ENCODE data around the gene LMAN1L. TPM values are rescaled to one million over a fixed set of nuclear protein-coding genes. Genes with fewer than 3 reads are reported as not detected.

LMAN1L gene
- total RNA-seq, 4 donors from 2014 or later: not detected

DNA sequence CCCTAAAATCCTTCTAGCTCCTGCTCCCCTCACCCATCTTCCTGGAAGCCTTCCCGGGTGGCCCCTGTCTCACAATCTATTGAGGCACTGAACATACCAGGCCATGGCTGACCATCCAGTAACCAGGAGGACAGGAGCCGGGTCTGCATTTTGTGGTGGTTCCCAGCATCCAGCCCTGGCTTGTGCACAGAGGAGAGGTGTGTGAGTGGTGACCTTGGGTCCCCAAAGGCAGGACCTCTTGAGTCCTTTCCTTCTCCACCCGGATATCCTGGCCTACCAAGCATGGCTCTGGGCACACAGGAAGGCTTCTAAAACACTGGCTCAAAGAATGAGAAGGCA lies 22.9 kb upstream of the LMAN1L start:
- DNase-seq (no peak), ATAC-seq (no peak)
- intact Hi-C loops (cut with DNase I; ENCODE audit: low total_unique reads): loop anchor here (10.0 kb wide), 1 partner anchor 245 kb away; the partner anchor contains the start of gene ARID3B
- Histone ChIP-seq H3K9me3 (no peaks in the 10 kb centered on the region), H3K4me3 (no peak overlapping the region), H3K27me3 (no peaks in the 10 kb centered on the region), H3K27ac (peak overlapping the region; percentile 56 to 81 (median 57)), H3K4me1 (peaks cover 58 to 69% of the 10 kb centered on the region in 2 donors), H3K36me3 (no peaks in the 10 kb centered on the region)
- TF ChIP-seq, protein P1, sequence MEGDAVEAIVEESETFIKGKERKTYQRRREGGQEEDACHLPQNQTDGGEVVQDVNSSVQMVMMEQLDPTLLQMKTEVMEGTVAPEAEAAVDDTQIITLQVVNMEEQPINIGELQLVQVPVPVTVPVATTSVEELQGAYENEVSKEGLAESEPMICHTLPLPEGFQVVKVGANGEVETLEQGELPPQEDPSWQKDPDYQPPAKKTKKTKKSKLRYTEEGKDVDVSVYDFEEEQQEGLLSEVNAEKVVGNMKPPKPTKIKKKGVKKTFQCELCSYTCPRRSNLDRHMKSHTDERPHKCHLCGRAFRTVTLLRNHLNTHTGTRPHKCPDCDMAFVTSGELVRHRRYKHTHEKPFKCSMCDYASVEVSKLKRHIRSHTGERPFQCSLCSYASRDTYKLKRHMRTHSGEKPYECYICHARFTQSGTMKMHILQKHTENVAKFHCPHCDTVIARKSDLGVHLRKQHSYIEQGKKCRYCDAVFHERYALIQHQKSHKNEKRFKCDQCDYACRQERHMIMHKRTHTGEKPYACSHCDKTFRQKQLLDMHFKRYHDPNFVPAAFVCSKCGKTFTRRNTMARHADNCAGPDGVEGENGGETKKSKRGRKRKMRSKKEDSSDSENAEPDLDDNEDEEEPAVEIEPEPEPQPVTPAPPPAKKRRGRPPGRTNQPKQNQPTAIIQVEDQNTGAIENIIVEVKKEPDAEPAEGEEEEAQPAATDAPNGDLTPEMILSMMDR (IDR thresholded peaks at IDR 0.05 in 4 of 5, conservative IDR thresholded peaks at IDR 0.05 in 1 of 5): no peak
- no peak for TF ChIP-seq POLR2A (IDR thresholded peaks at IDR 0.05)
- in situ Hi-C loops (cut with MboI; ENCODE audit: low sequenced_read_pairs in 4 of 4): no loop called here

DNA sequence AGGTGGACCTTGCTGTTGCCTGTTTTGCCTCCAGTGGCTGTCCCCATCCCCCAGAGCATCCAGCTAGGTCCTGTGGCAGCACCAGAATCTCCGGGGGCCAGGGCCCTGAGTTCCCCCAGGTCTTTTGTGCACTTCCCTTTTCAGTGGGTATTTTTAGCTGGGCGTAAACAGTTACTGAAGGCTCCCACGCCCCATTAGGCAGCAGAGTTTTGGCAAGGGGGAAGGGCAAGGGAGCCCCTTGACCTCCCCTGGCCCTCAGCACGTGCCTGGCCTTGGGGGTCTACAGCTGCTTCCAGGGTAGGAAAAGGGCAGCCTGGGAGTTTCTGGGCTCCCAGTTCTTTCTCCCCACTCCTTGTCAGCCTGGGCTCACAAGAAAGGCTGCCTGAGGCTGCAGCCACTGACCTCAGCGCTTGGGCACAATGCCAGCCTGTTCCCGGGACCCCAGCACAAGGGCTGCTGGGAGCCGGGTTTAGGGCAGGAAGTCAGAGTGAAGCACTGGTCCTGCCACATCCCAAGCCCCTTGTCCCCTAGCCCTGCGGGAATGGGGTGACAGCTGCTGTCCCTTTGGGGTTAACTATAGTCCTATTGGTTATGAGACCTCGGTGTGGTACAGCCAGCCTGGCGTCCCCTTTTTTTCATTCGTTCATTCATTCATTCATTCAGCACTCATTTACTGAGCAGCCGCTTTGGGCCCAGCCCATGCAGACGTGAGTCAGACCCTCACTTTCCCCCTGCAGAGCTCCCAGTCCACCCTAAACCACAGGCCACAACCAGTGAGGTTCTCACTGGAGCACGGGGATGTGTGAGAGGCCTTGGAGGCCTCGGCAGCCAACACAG lies 22.3 kb upstream of the LMAN1L start:
- Histone ChIP-seq H3K4me3 (no peak overlapping the region), H3K4me1 (peaks cover 54 to 64% of the 10 kb centered on the region in 2 donors), H3K9me3 (no peaks in the 10 kb centered on the region), H3K27me3 (no peaks in the 10 kb centered on the region), H3K36me3 (no peaks in the 10 kb centered on the region), H3K27ac (peak overlapping the region; percentile 56 to 81 (median 57))
- TF ChIP-seq POLR2A (IDR thresholded peaks at IDR 0.05): no peak
- TF ChIP-seq, protein P1 (IDR thresholded peaks at IDR 0.05 in 4 of 5, conservative IDR thresholded peaks at IDR 0.05 in 1 of 5): no peak
- intact Hi-C loops (cut with DNase I; ENCODE audit: low total_unique reads): no loop called here
- in situ Hi-C loops (cut with MboI; ENCODE audit: low sequenced_read_pairs in 4 of 4): no loop called here
- ATAC-seq (no peak), DNase-seq (no peak)

DNA sequence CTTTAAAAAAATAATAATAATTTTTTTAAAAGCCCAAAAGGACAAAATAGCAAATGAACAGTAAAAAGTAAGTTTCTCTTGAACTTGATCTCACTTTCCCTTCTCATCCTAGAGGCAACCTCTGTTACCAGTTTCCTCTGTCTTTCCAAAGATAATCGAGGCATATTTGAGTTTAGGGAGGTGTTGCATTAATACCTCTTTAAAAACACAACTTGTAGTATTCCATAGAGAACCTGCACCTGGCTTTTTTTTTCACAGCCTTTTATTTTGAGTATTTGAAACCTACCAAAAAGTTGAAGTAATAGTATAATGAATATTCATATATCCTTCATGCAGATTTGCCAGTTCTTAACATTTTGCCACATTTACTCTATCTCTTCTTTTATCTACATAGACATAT lies 21.6 kb upstream of the LMAN1L start:
- TF ChIP-seq POLR2A (IDR thresholded peaks at IDR 0.05): no peak
- TF ChIP-seq, protein P1 (IDR thresholded peaks at IDR 0.05 in 4 of 5, conservative IDR thresholded peaks at IDR 0.05 in 1 of 5): no peak
- ATAC-seq (no peak), DNase-seq (no peak)
- Histone ChIP-seq H3K4me3 (no peak overlapping the region), H3K27ac (peak overlapping the region in 2 of 4 donors; percentile 57), H3K4me1 (peaks cover 47 to 56% of the 10 kb centered on the region in 2 donors), H3K9me3 (no peaks in the 10 kb centered on the region), H3K36me3 (no peaks in the 10 kb centered on the region), H3K27me3 (no peaks in the 10 kb centered on the region)
- in situ Hi-C loops (cut with MboI; ENCODE audit: low sequenced_read_pairs in 4 of 4) (no loop called here), intact Hi-C loops (cut with DNase I; ENCODE audit: low total_unique reads) (no loop called here)

DNA sequence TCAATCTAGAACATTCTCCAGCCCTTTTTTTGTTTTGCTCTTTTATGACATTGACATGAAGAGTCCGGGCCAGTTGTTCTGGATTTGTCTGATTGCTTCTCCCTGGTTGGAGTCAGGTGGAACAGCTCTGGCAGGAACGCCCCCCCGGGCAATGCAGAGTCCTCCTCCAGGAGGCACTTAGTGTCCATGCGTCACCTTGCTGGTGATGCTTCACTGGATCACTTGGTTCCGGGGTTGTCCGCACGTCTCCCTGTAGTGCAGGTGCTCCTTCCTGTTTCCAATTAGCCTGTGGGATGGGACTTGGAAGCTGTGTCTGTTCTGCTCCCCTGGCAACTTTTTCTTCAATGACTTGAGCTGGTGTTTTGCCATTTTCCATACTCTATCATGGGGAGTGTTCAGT lies 21.0 kb upstream of the LMAN1L start:
- peaks cover 40 to 50% of the 10 kb centered on the region in 2 donors for H3K4me1 ChIP-seq
- H3K9me3 ChIP-seq: no peaks in the 10 kb centered on the region
- DNase-seq (no peak), ATAC-seq (no peak)
- no peak overlapping the region for H3K4me3 ChIP-seq
- H3K27me3 ChIP-seq: no peaks in the 10 kb centered on the region
- intact Hi-C loops (cut with DNase I; ENCODE audit: low total_unique reads): no loop called here
- in situ Hi-C loops (cut with MboI; ENCODE audit: low sequenced_read_pairs in 4 of 4): no loop called here
- TF ChIP-seq, protein P1 (IDR thresholded peaks at IDR 0.05 in 4 of 5, conservative IDR thresholded peaks at IDR 0.05 in 1 of 5): no peak
- no peak for TF ChIP-seq POLR2A (IDR thresholded peaks at IDR 0.05)
- H3K27ac ChIP-seq: no peak overlapping the region
- no peaks in the 10 kb centered on the region for H3K36me3 ChIP-seq
